ENCODE measurements around the gene TMEM236. TPM values are rescaled to one million over a fixed set of nuclear protein-coding genes. Genes with fewer than 3 reads are reported as not detected.
"Not testable (repeated sequence)": the region's sequence is repeated elsewhere in the genome, so short reads cannot be mapped to it uniquely, and the experiment has no call there.

The TMEM236 gene
- polyA plus RNA-seq (ENCODE audit: insufficient read length in 4 of 4) = under 1 TPM; 0.16 to 0.50 (median 0.30) TPM

GRCh38 chr10:17751781-17752445 lies at the start of gene TMEM236:
TSS of gene TMEM236 (plus strand) at chr10:17752201. CDS start at chr10:17752296, 95 bp downstream.
- no peak for DNase-seq (ENCODE audit: low read depth in 4 of 4, low spot score in 3 of 4)

- DNase-seq (ENCODE audit: low read depth in 4 of 4, low spot score in 3 of 4) = no peak
These were observed 48.3 kb upstream of the TMEM236 start for GRCh38 chr10:17703706-17704105.

GRCh38 chr10:17708821-17709220 lies 43.2 kb upstream of the TMEM236 start:
- DNase-seq (ENCODE audit: low read depth in 4 of 4, low spot score in 3 of 4) = no peak

DNA sequence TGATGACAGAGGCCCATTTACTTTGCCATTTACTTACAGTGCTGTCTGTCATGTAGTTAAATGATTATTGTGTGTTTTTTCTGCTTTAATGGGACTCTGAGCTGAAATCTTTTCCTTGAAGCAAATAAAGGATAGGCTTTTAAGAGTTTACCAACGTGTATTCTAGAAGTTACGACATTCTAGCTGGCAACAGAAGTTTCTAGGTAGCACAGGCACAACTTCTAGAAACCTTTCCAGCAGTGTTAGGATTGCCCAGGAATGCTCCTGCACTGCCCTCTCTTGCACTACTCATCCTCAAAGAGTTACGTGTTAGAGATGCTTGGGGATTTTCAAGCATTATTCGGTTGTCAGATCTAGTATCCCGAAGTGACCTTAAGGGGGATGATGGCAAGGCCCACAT lies 42.5 kb upstream of the TMEM236 start:
- DNase-seq (ENCODE audit: low read depth in 4 of 4, low spot score in 3 of 4) = no peak

GRCh38 chr10:17710181-17710580 lies 41.8 kb upstream of the TMEM236 start:
- no peak for DNase-seq (ENCODE audit: low read depth in 4 of 4, low spot score in 3 of 4)

DNA sequence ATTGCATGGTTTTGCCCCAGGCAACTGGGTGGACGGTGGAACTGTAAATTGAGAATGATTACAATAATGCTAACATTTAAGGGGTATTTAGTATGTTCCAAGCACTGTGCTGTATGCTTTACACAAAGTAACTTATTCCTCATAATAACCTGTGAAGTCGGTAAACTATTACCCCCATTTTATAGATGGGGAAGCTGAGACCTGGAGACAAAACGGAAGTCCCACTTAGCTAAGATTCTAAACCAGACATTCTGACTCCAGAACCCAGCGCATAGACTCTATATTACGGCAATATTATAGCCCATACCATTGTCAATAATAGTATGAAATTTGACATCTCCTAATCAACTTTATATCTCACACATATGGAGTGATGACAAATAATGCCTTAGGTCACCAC lies 39.9 kb upstream of the TMEM236 start:
- DNase-seq (ENCODE audit: low read depth in 4 of 4, low spot score in 3 of 4) = no peak

- no peak for DNase-seq (ENCODE audit: low read depth in 4 of 4, low spot score in 3 of 4)
These were observed 39.1 kb upstream of the TMEM236 start for GRCh38 chr10:17712717-17713471.

DNA sequence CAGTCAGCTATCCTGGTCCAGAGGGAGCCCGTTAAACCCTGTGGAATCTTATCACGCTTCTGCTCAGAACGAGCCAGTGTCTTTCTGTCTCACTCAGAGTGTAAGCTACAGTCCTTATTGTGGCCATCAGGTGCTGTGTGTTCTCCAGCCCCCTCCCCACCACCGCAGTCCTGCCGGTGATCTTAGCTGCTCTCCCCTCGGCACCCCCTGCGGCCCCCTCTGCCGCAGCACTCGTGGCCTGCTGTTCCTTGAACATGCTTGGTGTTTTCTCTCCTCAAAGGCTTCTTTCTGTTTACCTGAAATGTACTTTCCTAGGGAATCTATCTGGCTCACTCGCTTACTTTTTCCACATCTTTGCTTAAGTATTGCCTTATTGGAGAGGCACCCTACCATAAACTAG lies 38.2 kb upstream of the TMEM236 start:
- no peak for DNase-seq (ENCODE audit: low read depth in 4 of 4, low spot score in 3 of 4)

GRCh38 chr10:17716161-17716560 lies 35.8 kb upstream of the TMEM236 start:
- no peak for DNase-seq (ENCODE audit: low read depth in 4 of 4, low spot score in 3 of 4)

- DNase-seq (ENCODE audit: low read depth in 4 of 4, low spot score in 3 of 4) = not testable (repeated sequence)
These were observed 29.5 kb upstream of the TMEM236 start for GRCh38 chr10:17722317-17723014.

GRCh38 chr10:17725703-17726102 lies 26.3 kb upstream of the TMEM236 start:
- no peak for DNase-seq (ENCODE audit: low read depth in 4 of 4, low spot score in 3 of 4)

GRCh38 chr10:17729630-17730029 lies 22.4 kb upstream of the TMEM236 start:
- DNase-seq (ENCODE audit: low read depth in 4 of 4, low spot score in 3 of 4) = no peak

DNA sequence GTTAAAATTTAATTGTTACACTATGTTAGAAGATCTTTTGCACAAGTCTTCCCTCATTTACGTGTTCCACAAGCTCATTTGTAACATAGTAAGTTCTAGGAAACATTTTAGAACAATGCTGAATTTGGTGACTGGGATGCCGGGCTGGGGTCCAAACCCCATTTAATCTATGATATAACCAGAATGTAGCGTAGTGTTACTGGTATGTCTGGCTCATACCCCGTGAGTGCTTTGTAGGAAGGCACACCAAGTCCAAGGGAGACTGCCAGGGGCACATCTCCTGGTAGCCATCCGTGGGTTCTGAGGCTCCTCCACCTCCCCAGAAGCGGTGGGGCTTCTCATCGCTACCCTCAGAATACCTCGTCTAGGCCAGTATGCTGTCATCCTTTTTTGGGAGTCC lies 21.3 kb upstream of the TMEM236 start:
- no peak for DNase-seq (ENCODE audit: low read depth in 4 of 4, low spot score in 3 of 4)

- DNase-seq (ENCODE audit: low read depth in 4 of 4, low spot score in 3 of 4) = no peak
These were observed 20.5 kb upstream of the TMEM236 start for GRCh38 chr10:17731331-17732020.

DNA sequence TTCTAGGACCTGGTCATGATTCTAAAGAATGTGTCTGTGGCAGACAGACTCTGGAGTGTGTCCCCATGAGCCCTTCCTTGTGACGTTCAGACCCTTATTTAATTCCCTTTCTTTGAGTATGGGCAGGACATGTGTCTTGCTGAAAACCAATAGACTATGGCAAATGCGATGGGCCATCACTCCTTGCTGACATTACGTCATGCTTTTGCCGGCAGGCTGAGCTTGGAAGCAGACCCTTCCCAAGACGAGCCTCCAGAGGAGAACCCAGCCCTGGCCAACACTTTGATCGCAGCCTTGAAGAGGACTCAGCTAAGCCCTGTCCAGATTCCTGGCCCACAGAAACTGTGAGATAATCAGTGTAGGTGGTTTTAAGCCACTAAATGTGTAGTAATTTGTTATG lies 18.4 kb upstream of the TMEM236 start:
- DNase-seq (ENCODE audit: low read depth in 4 of 4, low spot score in 3 of 4) = no peak

DNA sequence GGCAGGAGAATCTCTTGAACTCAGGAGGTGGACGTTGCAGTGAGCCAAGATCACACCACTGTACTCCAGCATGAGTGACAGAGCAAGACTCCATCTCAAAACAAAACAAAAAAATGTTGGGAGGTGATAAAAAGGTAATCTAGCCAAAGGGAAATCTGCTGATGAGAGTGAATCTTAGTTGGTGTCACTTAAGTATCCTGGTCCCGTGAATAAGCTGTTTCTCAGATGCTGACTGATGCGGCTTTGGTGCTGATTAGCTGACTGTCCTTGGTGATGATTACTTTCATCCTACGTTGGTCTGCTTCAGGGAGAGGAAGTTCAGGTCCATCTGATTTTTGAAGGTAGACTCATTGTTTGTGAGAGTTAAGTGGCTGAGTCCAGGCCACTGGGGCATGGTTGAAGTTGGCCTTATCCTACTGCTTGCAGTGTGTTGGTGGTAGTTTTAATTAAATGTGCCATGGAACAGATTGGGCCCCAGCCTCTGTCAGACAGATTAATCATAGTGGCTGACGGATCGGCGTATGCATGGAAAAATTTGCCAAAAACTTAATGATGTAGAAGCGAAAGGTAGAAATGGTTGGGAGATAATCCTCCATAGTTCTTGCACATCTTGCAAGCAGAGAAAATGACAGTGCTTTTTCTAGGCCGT lies 17.4 kb upstream of the TMEM236 start:
- no peak for DNase-seq (ENCODE audit: low read depth in 4 of 4, low spot score in 3 of 4)

DNA sequence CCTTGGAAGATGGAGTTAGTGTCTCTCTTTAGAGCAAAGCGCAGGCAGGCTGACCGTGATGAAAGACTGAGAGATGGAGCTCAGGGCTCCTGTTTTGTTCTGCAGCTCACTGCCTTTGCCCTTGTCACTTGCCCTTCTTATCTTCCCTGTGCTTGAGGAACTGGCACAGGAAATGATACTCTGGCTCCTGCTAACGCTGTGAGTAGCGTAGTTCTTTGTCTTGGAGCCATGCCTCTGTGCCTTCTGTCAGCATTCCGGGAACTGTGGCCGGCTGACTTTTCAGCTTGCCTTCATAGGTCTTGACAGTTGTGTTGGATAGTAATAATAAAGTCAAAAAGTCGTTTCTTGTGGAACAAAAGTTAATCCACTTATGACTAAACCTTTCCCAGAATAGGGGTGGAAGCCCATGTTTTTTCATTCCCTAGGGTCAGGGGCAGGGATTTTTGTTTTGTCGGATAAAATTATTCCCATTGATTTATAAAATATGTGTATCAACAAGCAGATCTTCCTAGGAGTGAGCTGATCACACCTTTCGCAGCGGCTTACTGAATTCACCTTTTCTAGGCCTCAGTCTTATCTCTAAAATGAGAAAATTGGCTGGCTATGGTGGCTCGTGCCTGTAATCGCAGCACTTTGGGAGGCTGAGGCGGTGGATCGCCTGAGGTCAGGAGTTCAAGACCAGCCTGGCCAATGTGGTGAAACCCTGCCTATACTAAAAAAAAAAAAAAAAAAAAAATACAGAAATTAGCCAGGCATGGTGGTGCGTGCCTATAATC lies 16.6 kb upstream of the TMEM236 start:
- DNase-seq (ENCODE audit: low read depth in 4 of 4, low spot score in 3 of 4) = no peak

- DNase-seq (ENCODE audit: low read depth in 4 of 4, low spot score in 3 of 4) = no peak
These were observed 15.8 kb upstream of the TMEM236 start for GRCh38 chr10:17736223-17736622.

DNA sequence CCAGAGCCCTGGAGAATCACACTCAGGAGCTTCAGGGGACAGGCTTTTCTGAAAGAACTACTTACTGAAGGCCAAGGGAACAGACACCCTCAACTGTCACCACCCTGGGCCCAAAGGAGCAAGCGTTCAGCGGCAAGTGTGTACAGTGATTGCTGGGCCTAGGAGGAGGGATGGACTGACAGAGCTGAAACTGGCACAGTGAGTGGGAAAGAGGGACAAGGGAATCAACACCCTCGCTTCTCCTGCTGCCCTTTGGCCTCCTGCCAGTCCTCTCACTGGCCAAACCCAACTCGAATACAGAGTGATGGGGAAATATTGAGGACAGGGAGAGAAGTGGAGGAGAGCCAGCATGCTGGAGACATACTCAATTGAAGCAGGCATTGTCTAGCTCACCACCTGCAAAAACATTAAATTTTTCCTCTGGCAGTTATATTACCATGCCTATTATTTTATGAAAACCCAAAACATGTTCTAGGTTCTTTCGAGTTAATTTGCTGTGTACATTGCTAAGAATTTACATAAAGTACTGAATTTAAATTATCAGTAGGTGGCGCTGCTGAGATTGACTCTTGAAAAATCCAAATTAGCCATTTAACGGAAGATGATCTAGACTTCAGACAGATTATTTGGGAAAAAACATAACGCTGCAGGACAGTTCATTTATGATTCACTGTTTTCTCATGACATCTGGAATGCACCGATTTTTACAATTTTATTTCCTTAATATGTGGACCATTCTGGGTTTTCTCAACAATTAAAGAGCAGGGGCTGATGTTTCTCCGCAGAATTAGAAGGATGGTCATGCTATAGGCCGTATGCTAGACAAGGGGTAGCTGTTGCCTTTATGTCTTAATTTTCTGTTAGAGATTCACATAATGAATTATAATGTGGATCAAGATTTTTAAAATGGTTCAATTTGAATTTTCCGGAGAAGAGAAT lies 14.7 kb upstream of the TMEM236 start:
- DNase-seq (ENCODE audit: low read depth in 4 of 4, low spot score in 3 of 4) = no peak

Measured in left renal pelvis (tissue), 4 donors.